GM23338 (cell line): ENCODE measurements around the gene PNPLA3. TPM values are rescaled to one million over a fixed set of nuclear protein-coding genes. Genes with fewer than 3 reads are reported as not detected.
A peak's percentile ranks its signal among the peaks of the same experiment; 100 is the strongest.

ENCODE experiments used
- ATAC-seq: fragments of 200-7000 bp; cut with Tn5 transposase; 3 replicates; pipeline ENCODE4 v1.9.1; 2020
- DNase-seq: peaks from one replicate; pipeline ENCODE4 v3.0.0-alpha.2; 2015; ENCODE audit warnings: low spot score
- H2AFZ ChIP-seq: fragments of 200-600 bp; sonication (generic); 2 replicates; pipeline ENCODE4 v1.8.0; 2016; ENCODE audit warnings: antibody characterized with exemption, mild to moderate bottlenecking, moderate library complexity
- H3F3A ChIP-seq: fragments of 200-600 bp; sonication (generic); replicated peaks from 2 replicates; pipeline ENCODE4 v1.8.0; 2017; ENCODE audit warnings: antibody characterized with exemption, mixed run types, low read depth
- H3K27ac ChIP-seq: fragments of 200-600 bp; sonication (generic); 2 replicates; pipeline ENCODE4 v1.6.1; 2016; ENCODE audit warnings: low read depth
- H3K27me3 ChIP-seq: fragments of 200-600 bp; sonication (generic); 2 replicates; pipeline ENCODE4 v1.8.0; 2016; ENCODE audit warnings: mild to moderate bottlenecking, mixed run types, moderate library complexity; ENCODE audit not compliant: insufficient read depth
- H3K36me3 ChIP-seq: fragments of 200-600 bp; sonication (generic); 2 replicates; pipeline ENCODE4 v1.8.0; 2016; ENCODE audit warnings: mild to moderate bottlenecking; ENCODE audit not compliant: insufficient read depth
- H3K4me1 ChIP-seq: fragments of 200-600 bp; sonication (generic); 2 replicates; pipeline ENCODE4 v1.8.0; 2016; ENCODE audit warnings: mild to moderate bottlenecking, moderate library complexity; ENCODE audit not compliant: insufficient read depth
- H3K4me2 ChIP-seq: fragments of 200-600 bp; sonication (generic); 2 replicates; pipeline ENCODE4 v1.7.1; 2017; ENCODE audit warnings: mixed run types
- H3K4me3 ChIP-seq: fragments of 200-600 bp; sonication (generic); 2 replicates; pipeline ENCODE4 v1.6.1; 2016; ENCODE audit warnings: mixed run types
- H3K79me2 ChIP-seq: fragments of 200-600 bp; sonication (generic); replicated peaks from 2 replicates; pipeline ENCODE4 v1.8.0; 2017; ENCODE audit warnings: mild to moderate bottlenecking; ENCODE audit not compliant: insufficient read depth
- H3K9me2 ChIP-seq: fragments of 200-600 bp; sonication (generic); 2 replicates; pipeline ENCODE4 v1.8.0; 2017; ENCODE audit not compliant: insufficient read depth
- H4K20me1 ChIP-seq: fragments of 200-600 bp; sonication (generic); replicated peaks from 2 replicates; pipeline ENCODE4 v1.8.0; 2017; ENCODE audit warnings: mild to moderate bottlenecking; ENCODE audit not compliant: insufficient read depth
- H3K27ac Mint-ChIP-seq: 2 replicates; pipeline ENCODE4 v1.8.0; 2020; ENCODE audit warnings: inconsistent platforms, mild to moderate bottlenecking, moderate library complexity, mixed read lengths
- H3K27me3 Mint-ChIP-seq: 3 replicates; pipeline ENCODE4 v1.8.0; 2022; ENCODE audit warnings: low read depth, mild to moderate bottlenecking, moderate library complexity, mixed read lengths, inconsistent platforms; ENCODE audit not compliant: insufficient read depth, poor library complexity
- H3K36me3 Mint-ChIP-seq: 3 replicates; pipeline ENCODE4 v1.8.0; 2021; ENCODE audit warnings: low read depth, mild to moderate bottlenecking, inconsistent platforms, moderate library complexity, mixed read lengths
- H3K4me1 Mint-ChIP-seq: 3 replicates; pipeline ENCODE4 v1.8.0; 2020; ENCODE audit warnings: mild to moderate bottlenecking, inconsistent platforms, mixed read lengths
- H3K4me3 Mint-ChIP-seq: 3 replicates; pipeline ENCODE4 v1.8.0; 2021; ENCODE audit warnings: moderate library complexity, mild to moderate bottlenecking, inconsistent platforms, mixed read lengths
- H3K9me3 Mint-ChIP-seq: 3 replicates; pipeline ENCODE4 v1.8.0; 2020; ENCODE audit warnings: moderate library complexity, mild to moderate bottlenecking, inconsistent platforms, mixed read lengths
- CREB1 ChIP-seq: fragments of 250-450 bp; sonication (Bioruptor Pico); IDR thresholded peaks from 2 replicates; pipeline ENCODE4 v1.5.0; 2020; ENCODE audit warnings: low read depth, mild to moderate bottlenecking, moderate library complexity
- EZH2phosphoT487 ChIP-seq: fragments of 200-600 bp; sonication (generic); IDR thresholded peaks from one replicate; pipeline ENCODE4 v1.8.1; 2018; ENCODE audit warnings: antibody characterized with exemption; ENCODE audit not compliant: unreplicated experiment
- NANOG ChIP-seq: IDR thresholded peaks from 2 replicates; pipeline ENCODE4 v1.6.1; 2016; ENCODE audit warnings: antibody characterized with exemption, borderline replicate concordance
- POLR2AphosphoS5 ChIP-seq: IDR thresholded peaks from 2 replicates; pipeline ENCODE4 v1.6.1; 2016; ENCODE audit warnings: antibody characterized with exemption, low read depth
- polyA plus RNA-seq: library from polyadenylated mRNA; unstranded; fragments of >200 nt; fragmentation: Nextera tagmentation; extraction: Ambion mirVana; gene quantifications from 2 replicates; pipeline ENCODE4 v1.2.1, GENCODE V29; 2016
- total RNA-seq: library from RNA; depleted of rRNA; stranded (reverse); fragments of >200 nt; shearing (Covaris generic); gene quantifications from 2 replicates; pipeline ENCODE4 v1.2.3, GENCODE V29; 2014
- TF ChIP-seq, protein P1 (sequence below): IDR thresholded peaks from one replicate; pipeline ENCODE4 v1.6.1; 2018; ENCODE audit warnings: antibody characterized with exemption; ENCODE audit not compliant: unreplicated experiment
- TF ChIP-seq, protein P2 (sequence below): IDR thresholded peaks from 2 replicates; pipeline ENCODE4 v1.6.1; 2016; ENCODE audit warnings: antibody characterized with exemption
- TF ChIP-seq, protein P3 (sequence below), 2 experiments: fragments of 200-600 bp in 1 of 2; sonication (generic) in 1 of 2; conservative IDR thresholded peaks; 2 replicates each; pipeline versions ENCODE4 v1.5.1 to v1.6.1; 2016 to 2017; ENCODE audit warnings: antibody characterized with exemption in 2 of 2, low read depth in 2 of 2, mild to moderate bottlenecking in 2 of 2, moderate library complexity in 1 of 2

The PNPLA3 gene
- total and polyA plus RNA-seq, 2 experiments from 2014 or later, result 17.7 to 23.4 TPM

DNA sequence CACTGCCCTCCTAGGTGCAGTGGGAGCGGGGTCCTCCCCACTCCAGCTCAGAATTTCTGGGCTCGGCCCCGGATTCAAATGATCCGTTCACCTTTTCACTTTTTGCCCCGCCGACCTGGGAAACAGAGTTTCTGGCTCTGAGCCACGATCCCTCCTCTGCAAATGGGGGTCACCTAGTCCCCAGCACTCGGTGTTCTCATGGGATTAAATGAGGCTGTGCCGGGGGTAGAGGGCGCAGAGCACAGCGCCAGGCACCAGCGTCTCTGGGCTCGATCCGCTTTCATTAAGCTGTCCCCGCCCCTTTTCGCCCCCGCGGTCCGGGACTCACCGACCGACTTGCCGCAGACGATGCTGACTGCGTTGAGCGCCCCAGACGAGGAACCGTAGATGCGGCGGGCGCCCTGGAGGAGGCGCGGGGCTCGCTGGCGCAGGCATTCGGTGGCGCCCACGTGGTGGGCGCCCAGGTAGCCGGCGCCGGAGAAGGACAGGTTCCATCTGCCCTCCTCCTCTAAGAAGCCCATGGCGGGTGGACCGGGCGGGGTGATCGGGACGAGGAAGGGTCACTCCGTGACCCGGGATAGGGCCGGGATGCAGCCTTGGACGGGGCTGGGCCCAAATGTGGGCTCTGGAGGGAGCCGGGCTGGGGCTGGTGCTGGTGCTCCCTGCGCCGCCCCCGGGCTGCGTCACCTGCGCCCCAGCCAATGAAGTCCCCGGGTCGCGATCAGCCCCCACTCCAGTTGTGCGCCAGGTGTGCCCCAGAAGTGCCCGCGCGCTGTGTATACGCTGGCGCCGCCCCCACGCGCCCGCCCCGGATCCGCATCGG lies 32.0 kb upstream of the PNPLA3 start, which contains the start of gene PNPLA5:
TSS of gene PNPLA5 (minus strand) at position 654 of the 823 bp plus-strand sequence. CDS start at position 521, 133 bp downstream.
- Histone ChIP-seq H3F3A (no peaks in the 10 kb centered on the region; the same call in 1 of the 2 replicates), H4K20me1 (peaks cover 3% of the 10 kb centered on the region; the same call in 1 of the 2 replicates), H3K4me2 (peak within 1 kb of the TSS; percentile 92), H3K27ac (peak within 1 kb of the TSS; percentile 74; the same call in 1 of the 2 replicates), H3K36me3 (no peaks in the 10 kb centered on the region; the same call in 1 of the 2 replicates), H2AFZ (peak within 1 kb of the TSS; percentile 99), H3K9me2 (no peaks in the 10 kb centered on the region), H3K27me3 (peaks cover 6% of the 10 kb centered on the region), H3K4me3 (peak within 1 kb of the TSS; percentile 89), H3K4me1 (no peaks in the 10 kb centered on the region), H3K79me2 (no peaks in the 10 kb centered on the region)
- Mint-ChIP-seq H3K4me3 (peak within 1 kb of the TSS; percentile 82), H3K9me3 (no peaks in the 10 kb centered on the region), H3K27me3 (peaks cover 15% of the 10 kb centered on the region), H3K36me3 (peaks cover 3% of the 10 kb centered on the region; the same call in 1 of the 3 replicates), H3K4me1 (peaks cover 6% of the 10 kb centered on the region; the same call in 2 of the 3 replicates), H3K27ac (no peak within 1 kb of the TSS; the same call in 1 of the 2 replicates)
- peak; percentile 88 for ATAC-seq
- peak; percentile 90 for DNase-seq
- TF ChIP-seq, protein P1, sequence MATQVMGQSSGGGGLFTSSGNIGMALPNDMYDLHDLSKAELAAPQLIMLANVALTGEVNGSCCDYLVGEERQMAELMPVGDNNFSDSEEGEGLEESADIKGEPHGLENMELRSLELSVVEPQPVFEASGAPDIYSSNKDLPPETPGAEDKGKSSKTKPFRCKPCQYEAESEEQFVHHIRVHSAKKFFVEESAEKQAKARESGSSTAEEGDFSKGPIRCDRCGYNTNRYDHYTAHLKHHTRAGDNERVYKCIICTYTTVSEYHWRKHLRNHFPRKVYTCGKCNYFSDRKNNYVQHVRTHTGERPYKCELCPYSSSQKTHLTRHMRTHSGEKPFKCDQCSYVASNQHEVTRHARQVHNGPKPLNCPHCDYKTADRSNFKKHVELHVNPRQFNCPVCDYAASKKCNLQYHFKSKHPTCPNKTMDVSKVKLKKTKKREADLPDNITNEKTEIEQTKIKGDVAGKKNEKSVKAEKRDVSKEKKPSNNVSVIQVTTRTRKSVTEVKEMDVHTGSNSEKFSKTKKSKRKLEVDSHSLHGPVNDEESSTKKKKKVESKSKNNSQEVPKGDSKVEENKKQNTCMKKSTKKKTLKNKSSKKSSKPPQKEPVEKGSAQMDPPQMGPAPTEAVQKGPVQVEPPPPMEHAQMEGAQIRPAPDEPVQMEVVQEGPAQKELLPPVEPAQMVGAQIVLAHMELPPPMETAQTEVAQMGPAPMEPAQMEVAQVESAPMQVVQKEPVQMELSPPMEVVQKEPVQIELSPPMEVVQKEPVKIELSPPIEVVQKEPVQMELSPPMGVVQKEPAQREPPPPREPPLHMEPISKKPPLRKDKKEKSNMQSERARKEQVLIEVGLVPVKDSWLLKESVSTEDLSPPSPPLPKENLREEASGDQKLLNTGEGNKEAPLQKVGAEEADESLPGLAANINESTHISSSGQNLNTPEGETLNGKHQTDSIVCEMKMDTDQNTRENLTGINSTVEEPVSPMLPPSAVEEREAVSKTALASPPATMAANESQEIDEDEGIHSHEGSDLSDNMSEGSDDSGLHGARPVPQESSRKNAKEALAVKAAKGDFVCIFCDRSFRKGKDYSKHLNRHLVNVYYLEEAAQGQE, result peak; percentile 15
- TF ChIP-seq, protein P2, sequence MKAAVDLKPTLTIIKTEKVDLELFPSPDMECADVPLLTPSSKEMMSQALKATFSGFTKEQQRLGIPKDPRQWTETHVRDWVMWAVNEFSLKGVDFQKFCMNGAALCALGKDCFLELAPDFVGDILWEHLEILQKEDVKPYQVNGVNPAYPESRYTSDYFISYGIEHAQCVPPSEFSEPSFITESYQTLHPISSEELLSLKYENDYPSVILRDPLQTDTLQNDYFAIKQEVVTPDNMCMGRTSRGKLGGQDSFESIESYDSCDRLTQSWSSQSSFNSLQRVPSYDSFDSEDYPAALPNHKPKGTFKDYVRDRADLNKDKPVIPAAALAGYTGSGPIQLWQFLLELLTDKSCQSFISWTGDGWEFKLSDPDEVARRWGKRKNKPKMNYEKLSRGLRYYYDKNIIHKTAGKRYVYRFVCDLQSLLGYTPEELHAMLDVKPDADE, result 0 out of 2 replicates have a peak, but pooled peaks have one; percentile 25
- TF ChIP-seq CREB1 (CRISPR knock-in tag) (peak; percentile 82), EZH2phosphoT487 (no peak), POLR2AphosphoS5 (peak; percentile 73), NANOG (no peak)
- TF ChIP-seq, protein P3, sequence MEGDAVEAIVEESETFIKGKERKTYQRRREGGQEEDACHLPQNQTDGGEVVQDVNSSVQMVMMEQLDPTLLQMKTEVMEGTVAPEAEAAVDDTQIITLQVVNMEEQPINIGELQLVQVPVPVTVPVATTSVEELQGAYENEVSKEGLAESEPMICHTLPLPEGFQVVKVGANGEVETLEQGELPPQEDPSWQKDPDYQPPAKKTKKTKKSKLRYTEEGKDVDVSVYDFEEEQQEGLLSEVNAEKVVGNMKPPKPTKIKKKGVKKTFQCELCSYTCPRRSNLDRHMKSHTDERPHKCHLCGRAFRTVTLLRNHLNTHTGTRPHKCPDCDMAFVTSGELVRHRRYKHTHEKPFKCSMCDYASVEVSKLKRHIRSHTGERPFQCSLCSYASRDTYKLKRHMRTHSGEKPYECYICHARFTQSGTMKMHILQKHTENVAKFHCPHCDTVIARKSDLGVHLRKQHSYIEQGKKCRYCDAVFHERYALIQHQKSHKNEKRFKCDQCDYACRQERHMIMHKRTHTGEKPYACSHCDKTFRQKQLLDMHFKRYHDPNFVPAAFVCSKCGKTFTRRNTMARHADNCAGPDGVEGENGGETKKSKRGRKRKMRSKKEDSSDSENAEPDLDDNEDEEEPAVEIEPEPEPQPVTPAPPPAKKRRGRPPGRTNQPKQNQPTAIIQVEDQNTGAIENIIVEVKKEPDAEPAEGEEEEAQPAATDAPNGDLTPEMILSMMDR (conservative IDR thresholded peaks at IDR 0.05; ENCODE audit: low read depth in 2 of 2), result 0 out of 4 replicates have a peak, but pooled peaks of 1 of the 2 experiments have one; percentile 18
